Measurements from ENCODE around the gene GPR137.

The GPR137 gene

GRCh38 chr11:64249563-64250414 is 35.9 kb upstream of the GPR137 start:
- no peak for DNase-seq

GRCh38 chr11:64250415-64251015 is 35.1 kb upstream of the GPR137 start:
- no peak for DNase-seq

- no peak for DNase-seq
Measured at GRCh38 chr11:64251016-64251752, 34.5 kb upstream of the GPR137 start, which contains the start of gene PLCB3. Gene PLCB3 (plus strand): TSS chr11:64251530. CDS start chr11:64251650, 120 bp downstream.

GRCh38 chr11:64251753-64252002 is 34.0 kb upstream of the GPR137 start:
- DNase-seq: no peak

GRCh38 chr11:64252003-64252872 is 33.4 kb upstream of the GPR137 start:
- no peak for DNase-seq

- no peak for DNase-seq
Measured at GRCh38 chr11:64253043-64253442, 32.6 kb upstream of the GPR137 start.

GRCh38 chr11:64253481-64253880 is 32.2 kb upstream of the GPR137 start:
- DNase-seq: no peak

- no peak for DNase-seq
Measured at GRCh38 chr11:64254326-64254725, 31.3 kb upstream of the GPR137 start.

- DNase-seq: no peak
Measured at GRCh38 chr11:64255135-64256128, 30.2 kb upstream of the GPR137 start.

- DNase-seq: no peak
Measured at GRCh38 chr11:64256300-64256699, 29.3 kb upstream of the GPR137 start.

GRCh38 chr11:64258356-64258755 is 27.3 kb upstream of the GPR137 start:
- DNase-seq: no peak

- no peak for DNase-seq
Measured at GRCh38 chr11:64258946-64259532, 26.6 kb upstream of the GPR137 start.

GRCh38 chr11:64259533-64260067 is 26.0 kb upstream of the GPR137 start:
- DNase-seq: no peak

- DNase-seq: no peak
Measured at GRCh38 chr11:64260147-64260708, 25.4 kb upstream of the GPR137 start.

GRCh38 chr11:64261556-64262080 is 24.0 kb upstream of the GPR137 start:
- DNase-seq: no peak

GRCh38 chr11:64262271-64263002 is 23.2 kb upstream of the GPR137 start:
- no peak for DNase-seq

GRCh38 chr11:64263021-64263946 is 22.4 kb upstream of the GPR137 start:
- DNase-seq: no peak

- DNase-seq: no peak
Measured at GRCh38 chr11:64263947-64264317, 21.7 kb upstream of the GPR137 start.
